T-helper 1 cell (primary cell): ENCODE data around the gene MMD.
"Not testable (repeated sequence)": the region's sequence is repeated elsewhere in the genome, so short reads cannot be mapped to it uniquely, and the experiment has no call there.

Source experiments
- DNase-seq, 5 donors: peaks; one replicate each; pipeline ENCODE4 v3.0.0-alpha.2; 2012 to 2020

Gene MMD

GRCh38 chr17:55391244-55391757 lies 30.3 kb downstream of the MMD start:
- no peak for DNase-seq

- no peak for DNase-seq
Measured at GRCh38 chr17:55390364-55390977, 31.2 kb downstream of the MMD start.

GRCh38 chr17:55389715-55390114 lies 31.9 kb downstream of the MMD start:
- not testable (repeated sequence) for DNase-seq

GRCh38 chr17:55388842-55389241 lies 32.8 kb downstream of the MMD start:
- DNase-seq = no peak

GRCh38 chr17:55386796-55387332 lies 34.8 kb downstream of the MMD start:
- no peak for DNase-seq

GRCh38 chr17:55384643-55385232 lies 36.9 kb downstream of the MMD start:
- no peak for DNase-seq

GRCh38 chr17:55383771-55384642 lies 37.6 kb downstream of the MMD start:
- DNase-seq = no peak

GRCh38 chr17:55381017-55381770 lies 40.4 kb downstream of the MMD start:
- no peak for DNase-seq

GRCh38 chr17:55377671-55378275 lies 43.9 kb downstream of the MMD start:
- DNase-seq = no peak

GRCh38 chr17:55368706-55369105 lies 52.9 kb downstream of the MMD start:
- no peak for DNase-seq

- no peak for DNase-seq
Measured at GRCh38 chr17:55366020-55366481, 55.6 kb downstream of the MMD start.

- DNase-seq = no peak
Measured at GRCh38 chr17:55363033-55363432, 58.6 kb downstream of the MMD start.

GRCh38 chr17:55360971-55361370 lies 60.7 kb downstream of the MMD start:
- no peak for DNase-seq

- DNase-seq = peak; percentile 15 to 62 (median 33)
Measured at GRCh38 chr17:55356434-55357328, 65.0 kb downstream of the MMD start.

GRCh38 chr17:55354941-55355340 lies 66.7 kb downstream of the MMD start:
- DNase-seq = no peak

- no peak for DNase-seq
Measured at GRCh38 chr17:55354010-55354409, 67.6 kb downstream of the MMD start.

GRCh38 chr17:55351226-55351625 lies 70.4 kb downstream of the MMD start:
- DNase-seq = no peak

GRCh38 chr17:55350825-55351205 lies 70.8 kb downstream of the MMD start:
- DNase-seq = no peak

GRCh38 chr17:55348749-55349354 lies 72.8 kb downstream of the MMD start:
- DNase-seq = peak in 4 of 5 donors; percentile 2 to 46 (median 10)

- DNase-seq = no peak
Measured at GRCh38 chr17:55347341-55347740, 74.3 kb downstream of the MMD start.

- no peak for DNase-seq
Measured at GRCh38 chr17:55346658-55347057, 75.0 kb downstream of the MMD start.
